HG03460 (cell line): ENCODE measurements around the gene SMYD3.
"Not testable (repeated sequence)": the region's sequence is repeated elsewhere in the genome, so short reads cannot be mapped to it uniquely, and the experiment has no call there.

Experiments used
- ATAC-seq: cut with Tn5 transposase; IDR thresholded peaks from one replicate; pipeline ENCODE4 v1.9.1; 2021; ENCODE audit not compliant: unreplicated experiment

SMYD3 gene

DNA sequence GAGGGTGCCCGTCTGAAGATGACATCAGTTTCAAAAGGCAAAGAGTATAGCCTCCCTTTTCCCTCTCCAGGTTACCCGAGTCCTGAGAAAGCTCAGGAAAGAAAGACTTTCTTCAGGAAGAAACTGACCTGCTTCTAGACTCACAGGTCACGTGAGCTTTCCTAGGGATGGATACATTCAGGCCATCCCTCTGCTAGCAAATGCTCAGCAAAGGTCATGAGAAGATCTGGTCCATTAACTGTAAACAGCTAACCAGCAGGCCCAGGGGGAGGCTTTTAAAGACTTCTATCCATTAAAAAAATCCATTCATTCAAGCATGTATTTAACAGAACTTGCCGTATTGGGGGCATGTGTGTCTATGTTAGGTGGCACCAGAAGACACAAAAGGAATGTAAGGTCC lies 746.8 kb downstream of the SMYD3 start:
- ATAC-seq: no peak

DNA sequence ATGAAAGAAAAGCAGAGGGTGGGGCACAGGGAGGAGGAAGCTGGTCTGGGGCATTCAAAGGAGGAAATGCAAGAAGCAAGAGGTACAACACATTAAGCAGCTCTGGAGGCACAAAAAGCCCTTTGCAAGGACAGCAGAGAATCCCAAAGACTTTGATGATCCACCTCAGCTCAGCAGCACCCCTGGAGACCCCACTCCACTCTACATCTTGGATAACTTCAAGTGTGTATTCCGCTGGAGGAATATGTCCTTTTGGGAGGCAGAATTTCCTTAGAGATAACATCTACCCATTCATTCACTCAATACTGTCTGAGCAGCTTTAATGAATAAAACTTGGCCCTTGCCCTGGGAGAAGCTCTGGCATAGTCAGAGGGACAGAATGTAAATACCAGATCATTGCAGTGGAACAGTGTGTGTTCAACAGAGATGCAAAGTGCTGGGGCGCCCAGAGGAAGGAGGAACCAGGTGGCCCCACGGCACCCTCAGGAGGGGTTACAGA lies 752.6 kb downstream of the SMYD3 start:
- ATAC-seq: no peak

DNA sequence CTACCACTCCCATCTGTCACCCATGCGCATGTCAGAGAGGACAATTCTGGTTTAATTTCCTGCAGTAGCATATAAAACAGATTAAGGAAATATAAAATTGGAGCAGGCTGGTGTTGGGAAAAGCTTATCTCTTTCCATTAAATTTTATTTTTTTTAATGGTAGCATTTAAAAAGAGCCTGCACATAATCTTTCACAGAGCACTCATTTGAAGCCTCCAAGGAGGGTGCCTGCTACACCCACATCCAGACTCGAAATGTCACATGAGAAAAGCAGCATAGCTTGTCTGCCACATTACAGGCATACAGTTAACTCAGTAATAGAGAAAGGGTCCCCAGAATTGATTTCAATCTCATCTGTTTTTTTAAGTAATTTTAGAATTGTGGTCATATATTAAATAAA lies 753.3 kb downstream of the SMYD3 start:
- no peak for ATAC-seq

DNA sequence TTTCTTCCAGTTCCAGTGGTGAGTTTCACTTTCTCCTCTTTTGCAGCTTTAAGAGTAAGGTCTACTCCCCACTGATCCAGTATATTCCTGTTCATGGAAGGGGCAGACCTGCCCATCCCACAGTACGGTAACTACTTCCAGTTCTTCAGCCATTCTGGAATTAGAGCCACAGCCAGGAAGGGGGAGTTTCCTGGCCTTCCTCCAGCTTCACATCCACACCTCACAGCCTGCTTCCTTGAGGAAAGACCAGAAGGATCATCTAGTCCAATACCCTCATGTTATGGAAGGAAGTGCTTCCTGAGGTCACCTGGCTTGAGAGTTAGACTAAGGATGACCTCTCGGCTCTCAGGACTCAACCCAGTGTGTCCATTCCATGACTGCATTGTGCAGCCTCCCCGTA lies 754.5 kb downstream of the SMYD3 start:
- ATAC-seq: no peak

DNA sequence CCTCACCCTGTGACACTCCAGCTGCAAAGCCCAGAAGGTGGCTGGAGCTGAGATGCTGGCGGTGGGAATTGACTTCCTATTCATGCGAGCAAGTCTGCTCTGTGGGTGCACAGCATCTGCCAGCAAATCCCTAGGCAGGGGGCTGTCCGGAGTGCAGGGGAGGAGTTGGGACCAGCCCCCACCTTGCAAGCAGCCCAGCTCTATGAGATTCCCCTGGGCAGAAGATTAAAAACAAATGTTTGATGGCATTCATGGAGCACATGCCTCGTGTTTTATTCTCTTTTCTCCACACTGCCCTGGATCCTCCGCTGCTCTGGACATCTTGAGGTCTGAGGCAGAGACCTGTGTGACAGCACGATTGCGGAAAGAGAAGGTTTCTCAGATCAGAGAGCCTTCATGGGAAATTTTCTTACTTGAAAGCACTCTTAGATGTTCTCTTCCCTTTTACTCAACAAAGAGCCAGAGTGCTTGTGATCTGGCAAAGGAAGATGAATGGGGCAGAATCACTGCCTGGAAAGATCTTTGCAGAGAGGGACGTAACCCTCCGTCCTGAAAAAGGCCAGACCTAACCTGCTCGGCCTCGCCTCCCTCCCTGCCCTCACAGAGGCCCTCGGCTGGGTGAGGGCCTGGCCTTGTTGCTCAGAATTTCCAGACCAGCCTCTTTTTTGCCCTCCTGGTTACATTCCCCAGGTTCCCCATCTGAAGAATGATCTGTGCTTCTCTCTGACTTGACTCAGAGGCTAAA lies 755.2 kb downstream of the SMYD3 start:
- no peak for ATAC-seq

DNA sequence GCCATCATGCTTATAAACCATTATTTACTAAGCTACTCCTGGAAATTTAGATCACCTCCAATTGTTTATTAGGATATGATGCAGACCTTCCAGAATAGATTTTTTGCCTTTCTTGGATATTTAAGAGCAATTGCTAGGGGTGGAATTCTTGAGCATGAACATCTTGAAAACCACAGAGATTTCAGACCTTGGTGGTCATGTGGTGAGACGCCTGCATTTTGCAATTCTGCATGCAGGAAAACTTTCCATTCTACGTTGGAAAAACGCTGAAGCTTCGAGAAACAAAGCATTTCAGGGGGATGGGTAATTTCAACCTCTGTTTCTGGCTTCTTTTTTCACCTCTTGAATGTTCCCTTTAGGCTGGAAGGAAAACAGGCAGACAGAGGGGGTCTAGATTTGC lies 756.0 kb downstream of the SMYD3 start:
- ATAC-seq: no peak

DNA sequence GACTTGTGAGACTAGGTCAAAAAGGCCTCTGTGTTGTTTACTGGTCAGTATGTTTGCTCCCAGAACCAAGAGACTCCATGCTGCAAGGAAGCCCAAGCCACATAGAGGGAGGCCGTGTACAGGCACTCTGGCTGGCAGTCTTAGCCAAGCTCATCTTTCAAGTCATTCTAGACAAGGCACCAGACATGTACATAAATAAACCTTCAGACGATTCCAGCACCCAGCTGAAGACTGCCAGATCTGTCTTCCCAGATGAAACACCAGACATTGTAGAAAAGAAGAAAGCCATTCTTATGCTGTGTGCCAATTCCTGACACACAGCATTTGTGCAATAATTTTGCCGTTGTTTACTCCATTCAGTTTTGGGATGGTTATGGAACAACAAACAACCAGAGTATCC lies 756.8 kb downstream of the SMYD3 start:
- no peak for ATAC-seq

DNA sequence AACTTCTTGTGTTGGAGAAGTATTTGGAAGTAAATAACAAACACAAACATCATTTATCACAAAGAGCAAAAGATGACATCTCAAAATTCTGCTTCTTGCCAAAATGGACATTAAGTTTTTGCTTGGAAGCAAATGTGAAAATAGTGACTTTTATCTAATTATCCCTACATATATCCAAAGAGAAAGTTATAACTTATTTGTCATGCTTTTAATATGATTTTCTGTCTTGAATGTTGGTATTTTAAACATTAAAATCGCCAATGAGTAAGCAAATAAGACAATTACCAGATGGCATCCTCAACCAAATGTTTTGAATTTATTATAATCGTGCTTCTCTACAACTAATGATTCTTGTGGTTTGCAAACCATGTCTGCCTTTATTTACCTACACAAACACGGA lies 758.0 kb downstream of the SMYD3 start:
- ATAC-seq: no peak

DNA sequence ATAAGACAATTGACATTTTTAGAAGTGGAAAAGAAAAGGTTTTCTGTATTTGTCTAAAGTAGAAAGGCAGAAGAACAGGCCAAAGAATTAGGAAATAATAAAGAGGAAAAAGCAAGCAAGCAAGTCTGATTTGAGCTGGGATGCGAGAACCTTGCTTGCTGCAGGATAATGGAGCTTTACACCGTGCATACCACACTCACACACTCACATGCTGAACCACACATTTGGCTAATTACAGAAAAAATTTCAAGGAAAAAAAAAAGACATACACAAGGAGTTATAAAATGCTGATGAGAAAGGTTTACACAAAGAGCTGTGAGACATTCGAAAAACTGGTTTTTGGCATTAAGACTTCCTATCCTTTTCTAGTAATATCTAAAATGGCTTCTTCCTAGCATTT lies 758.4 kb downstream of the SMYD3 start:
- ATAC-seq: no peak

DNA sequence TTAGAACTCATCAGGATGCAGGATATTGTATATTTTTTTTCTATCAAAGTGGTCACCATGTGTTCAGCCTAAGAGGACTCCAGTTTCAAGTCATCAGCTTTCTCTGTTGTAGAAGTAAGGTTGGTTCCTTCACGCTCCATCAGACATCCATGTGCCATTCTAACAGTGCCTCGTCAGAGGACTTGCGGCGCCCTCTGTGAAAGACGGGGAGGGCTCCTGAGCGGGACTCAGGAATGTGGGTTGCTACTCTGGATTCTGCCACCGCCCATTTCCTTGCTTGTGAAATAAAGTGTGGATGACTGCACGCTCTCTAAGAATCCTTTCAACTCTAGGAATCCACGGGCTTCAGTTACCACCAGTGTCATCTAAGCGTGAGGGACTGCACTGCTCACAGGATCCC lies 758.8 kb downstream of the SMYD3 start:
- ATAC-seq: no peak

DNA sequence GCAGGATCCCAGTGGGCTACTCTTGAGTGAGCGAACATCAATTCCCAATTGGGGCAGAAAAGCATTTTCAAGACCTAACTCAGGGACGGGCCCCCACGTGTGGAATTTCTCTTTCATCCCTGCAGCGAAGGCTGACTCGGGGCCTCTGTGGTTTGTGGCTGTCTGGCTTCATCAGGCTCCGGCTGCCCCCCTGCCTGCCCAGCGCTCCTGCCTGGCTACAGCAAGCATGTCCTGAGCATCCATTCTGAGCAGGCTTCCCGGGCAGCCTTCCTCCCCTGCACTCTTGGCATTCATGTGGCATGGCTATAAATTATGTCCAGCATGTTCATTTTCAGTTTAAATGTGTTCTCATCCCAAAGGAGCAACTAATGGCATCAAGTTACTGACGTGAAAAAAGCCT lies 764.2 kb downstream of the SMYD3 start:
- no peak for ATAC-seq

DNA sequence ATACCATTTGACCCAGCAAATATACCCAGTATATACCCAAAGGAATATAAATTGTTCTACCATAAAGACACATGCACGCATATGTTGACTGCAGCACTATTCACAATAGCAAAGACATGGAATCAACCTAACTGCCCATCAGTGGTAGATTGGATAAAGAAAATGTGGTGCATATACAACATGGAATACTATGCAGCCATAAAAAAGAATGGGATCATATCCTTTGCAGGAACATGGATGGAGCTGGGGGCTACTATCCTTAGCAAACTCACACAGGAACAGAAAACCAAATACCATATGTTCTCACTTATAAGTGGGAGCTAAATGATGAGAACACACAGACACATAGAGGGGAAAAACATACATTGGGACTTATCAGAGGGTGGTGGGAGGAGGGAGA lies 766.7 kb downstream of the SMYD3 start:
- not testable (repeated sequence) for ATAC-seq

DNA sequence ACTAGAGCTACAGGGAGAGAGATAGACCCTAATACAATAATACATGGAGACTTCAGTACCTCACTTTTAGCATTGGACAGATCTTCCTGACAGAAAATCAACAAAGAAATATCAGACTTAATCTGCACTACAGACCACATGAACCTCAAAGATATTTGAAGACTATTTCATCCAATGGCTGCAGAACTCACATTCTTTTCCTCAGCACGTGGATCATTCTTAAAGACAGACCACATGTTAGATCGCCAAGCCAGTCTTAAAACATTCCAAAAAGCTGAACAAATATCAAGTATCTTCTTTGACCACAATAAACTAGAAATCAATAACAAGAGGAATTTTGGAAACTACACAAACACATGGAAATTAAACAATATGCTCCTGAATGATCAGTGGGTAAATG lies 776.3 kb downstream of the SMYD3 start:
- no peak for ATAC-seq

DNA sequence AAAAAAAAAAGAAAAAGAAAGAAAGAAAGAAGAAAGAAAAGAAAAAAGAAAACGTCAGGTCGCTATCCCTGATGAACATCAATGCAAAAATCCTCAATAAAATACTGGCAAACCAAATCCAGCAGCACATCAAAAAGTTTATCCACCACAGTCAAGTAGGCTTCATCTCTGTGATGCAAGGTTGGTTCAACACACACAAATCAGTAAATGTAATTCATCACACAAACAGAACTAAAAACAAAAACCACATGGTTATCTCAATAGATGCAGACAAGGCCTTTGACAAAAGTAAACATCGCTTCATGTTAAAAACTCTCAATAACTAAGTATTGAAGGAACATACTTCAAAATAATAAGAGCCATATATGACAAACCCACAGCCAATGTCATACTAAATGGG lies 779.0 kb downstream of the SMYD3 start:
- ATAC-seq: not testable (repeated sequence)

DNA sequence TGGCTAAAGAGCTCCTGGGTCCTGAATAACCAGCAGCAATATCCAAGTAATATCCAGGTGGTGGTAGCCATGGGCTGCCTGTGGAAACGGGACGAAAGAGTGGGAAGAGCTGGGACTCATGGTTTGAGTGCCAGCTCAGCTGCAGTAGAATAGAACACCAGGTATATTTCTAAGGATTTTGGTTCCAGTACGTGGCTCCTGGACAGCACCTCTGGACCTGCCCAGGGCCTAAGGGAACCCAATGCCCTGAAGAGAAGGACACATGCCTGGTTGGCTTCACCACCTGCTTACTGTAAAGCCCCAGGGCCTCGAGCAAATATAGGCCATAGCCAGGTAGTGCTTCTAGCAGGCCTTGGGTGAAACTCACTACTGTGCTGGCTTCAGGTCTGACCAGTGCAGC lies 785.6 kb downstream of the SMYD3 start:
- no peak for ATAC-seq

DNA sequence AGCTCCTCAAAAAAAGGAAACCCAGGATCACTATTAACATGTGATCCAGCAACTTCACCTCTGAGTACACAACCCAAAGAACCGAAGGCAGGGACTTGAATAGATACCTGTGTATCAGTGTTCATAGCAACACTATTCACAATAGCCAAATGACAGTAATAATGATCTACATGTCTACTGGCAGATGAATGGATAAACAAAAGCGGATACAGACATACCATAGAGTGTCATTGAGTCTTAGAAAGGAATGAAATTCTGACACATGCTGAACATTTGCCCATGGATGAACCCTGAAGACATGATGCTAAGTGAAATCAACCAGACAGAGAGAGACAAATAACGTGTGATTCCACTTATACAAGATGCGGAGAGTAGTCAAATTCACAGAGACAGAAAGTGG lies 788.1 kb downstream of the SMYD3 start:
- ATAC-seq: no peak

DNA sequence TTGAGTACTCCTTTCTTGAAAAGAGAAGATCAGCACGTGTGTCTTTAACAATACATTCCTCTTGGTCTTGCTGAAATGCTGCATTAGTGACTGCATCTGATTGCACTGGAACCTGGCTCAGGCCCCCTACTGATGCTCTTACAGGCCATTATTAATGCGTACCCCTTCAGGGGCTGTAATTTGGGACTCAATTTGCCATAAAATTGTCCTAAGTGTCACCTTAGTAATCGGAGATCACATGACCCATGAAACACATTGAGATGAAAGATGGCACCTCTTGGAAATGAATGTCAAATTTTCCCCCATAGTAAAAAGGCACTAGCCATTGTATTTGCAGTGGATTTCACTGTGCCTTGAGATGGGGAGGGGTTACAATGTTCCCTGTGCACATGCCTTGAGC lies 789.0 kb downstream of the SMYD3 start:
- ATAC-seq: no peak

DNA sequence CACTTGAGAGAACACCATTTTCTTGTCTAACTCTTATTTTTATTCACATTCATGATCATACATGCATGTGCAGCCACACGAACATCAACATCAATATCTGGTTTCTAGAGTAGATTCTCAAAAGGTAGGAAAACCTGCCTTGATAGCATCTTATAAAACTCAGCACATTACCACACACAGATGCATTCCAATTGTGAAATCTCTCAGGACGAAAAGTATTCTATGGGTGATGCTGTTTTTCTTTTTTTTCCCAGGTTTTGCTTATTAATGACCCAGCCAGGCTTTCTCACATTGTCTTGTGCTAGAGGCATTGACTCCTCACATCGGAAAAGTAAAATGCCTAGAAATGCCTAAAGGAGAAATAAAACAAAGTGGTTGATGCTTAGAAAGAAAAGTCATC lies 789.5 kb downstream of the SMYD3 start:
- no peak for ATAC-seq

DNA sequence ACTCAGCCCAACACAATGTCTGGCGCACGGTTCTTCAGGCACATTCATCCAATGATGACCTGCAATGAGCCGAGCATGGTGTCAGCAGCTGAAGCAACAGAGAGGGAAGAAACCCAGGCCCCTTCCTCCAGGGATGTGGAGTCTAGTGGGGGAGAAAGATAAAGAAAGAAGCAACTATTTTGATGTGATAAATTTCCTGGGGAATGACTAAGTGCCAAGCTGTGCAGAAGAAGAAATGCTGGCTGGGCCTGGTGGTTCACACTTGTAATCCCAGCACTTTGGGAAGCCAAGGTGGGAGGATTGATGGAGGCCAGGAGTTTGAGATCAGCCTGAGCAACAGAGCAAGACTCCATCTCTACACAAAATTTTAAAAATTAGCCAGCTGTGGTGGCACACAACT lies 790.5 kb downstream of the SMYD3 start:
- no peak for ATAC-seq

DNA sequence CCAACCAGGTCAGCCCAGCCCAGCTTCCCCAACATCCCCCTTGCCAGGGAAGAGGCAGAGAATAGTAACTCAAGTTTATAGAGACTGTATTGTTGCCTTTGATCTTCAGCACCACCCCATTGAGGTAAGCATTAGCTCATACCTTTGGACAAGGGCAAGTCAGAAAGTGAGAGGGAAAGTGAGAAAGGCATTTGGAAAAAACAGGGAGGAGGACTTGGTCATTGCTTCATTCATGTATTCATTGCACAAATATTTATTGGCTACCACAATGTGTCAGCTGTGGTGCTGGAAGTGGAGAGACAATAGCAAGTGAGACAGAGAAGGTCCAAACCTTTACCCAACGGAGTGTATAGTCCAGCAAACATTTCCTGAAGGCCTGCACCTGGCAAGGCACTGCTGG lies 791.1 kb downstream of the SMYD3 start:
- ATAC-seq: no peak

DNA sequence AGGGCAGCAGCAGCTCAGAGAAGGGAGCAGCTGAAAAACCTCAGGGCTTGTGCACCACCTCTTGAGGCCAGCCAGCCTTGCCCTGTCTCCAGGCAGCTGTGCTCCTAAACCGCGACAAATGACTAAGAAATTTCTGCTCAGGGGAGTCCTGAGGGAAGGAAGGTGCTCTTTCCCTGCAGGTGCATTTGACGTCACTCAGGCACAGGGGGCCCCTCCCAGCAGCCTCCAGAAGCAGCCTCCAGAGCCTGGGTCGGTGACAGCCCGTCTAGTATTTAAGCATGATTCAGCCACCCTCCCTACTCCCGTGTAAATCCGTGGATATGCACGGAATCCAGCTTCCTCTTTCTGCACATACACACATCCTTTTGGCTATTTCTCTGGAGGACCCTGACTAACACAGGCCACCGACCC lies 791.8 kb downstream of the SMYD3 start:
- no peak for ATAC-seq

DNA sequence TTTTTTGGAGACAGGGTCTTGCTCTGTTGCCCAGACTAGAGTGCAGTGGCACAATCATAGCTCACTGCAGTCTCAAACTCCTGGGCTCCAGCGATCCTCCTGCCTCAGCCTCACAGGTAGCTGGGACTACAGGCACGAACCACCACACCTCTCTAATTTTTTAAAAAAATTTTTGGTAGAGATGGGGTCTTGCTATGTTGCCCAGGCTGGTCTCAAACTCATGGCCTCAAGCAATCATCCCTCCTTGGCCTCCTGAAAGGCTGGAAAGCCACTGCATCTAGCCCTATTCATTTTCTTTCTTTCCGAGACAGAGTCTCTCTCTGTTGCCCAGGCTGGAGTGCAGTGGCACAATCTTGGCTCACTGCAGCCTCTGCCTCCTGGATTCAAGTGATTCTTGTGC lies 793.1 kb downstream of the SMYD3 start:
- ATAC-seq: not testable (repeated sequence)
